ENCODE measurements around the gene TBX21.

The TBX21 gene

GRCh38 chr17:47751471-47751870 lies 18.4 kb downstream of the TBX21 start:
- no CpG with 5 or more reads among the region's 3 CpGs for WGBS (ENCODE audit: extremely low coverage, insufficient coverage, low lambda C conversion rate)
- no peak overlapping the region for H3K27ac ChIP-seq (ENCODE audit: low read depth, low read length)
- no peak overlapping the region for H3K18ac ChIP-seq (ENCODE audit: low read length)
- H4K8ac ChIP-seq (ENCODE audit: low read depth, low read length) = no peak overlapping the region
- no peak overlapping the region for H3K9ac ChIP-seq (ENCODE audit: low read length)
- no peak overlapping the region for H3K4me3 ChIP-seq (ENCODE audit: low read length)
- no peak overlapping the region for H4K5ac ChIP-seq (ENCODE audit: low read length)
- H3K79me2 ChIP-seq (ENCODE audit: control insufficient read depth, insufficient read depth, low read length) = no peaks in the 10 kb centered on the region
- no peak overlapping the region for H3K23ac ChIP-seq (ENCODE audit: low read length)
- no peak overlapping the region for H2AK5ac ChIP-seq (ENCODE audit: low read length)
- H2BK120ac ChIP-seq (ENCODE audit: low read depth, low read length) = no peak overlapping the region
- no peak for DNase-seq
- H3K4me1 ChIP-seq (ENCODE audit: control insufficient read depth, low read depth, low read length) = no peaks in the 10 kb centered on the region
- no peak overlapping the region for H2BK15ac ChIP-seq (replicated peaks; ENCODE audit: low read depth)
- no peak overlapping the region for H3K4ac ChIP-seq (ENCODE audit: low read depth, low read length)
- H3K36me3 ChIP-seq (ENCODE audit: control insufficient read depth, insufficient read depth, low read length) = no peaks in the 10 kb centered on the region
- H3K4me2 ChIP-seq (ENCODE audit: low read length) = no peak overlapping the region
- no peak overlapping the region for H3K56ac ChIP-seq (ENCODE audit: low read length)
- H2BK5ac ChIP-seq (ENCODE audit: low read length) = no peak overlapping the region
- H3K79me1 ChIP-seq (ENCODE audit: low read length) = no peaks in the 10 kb centered on the region
- H3K27me3 ChIP-seq (ENCODE audit: insufficient read depth, low read length, poor library complexity) = no peaks in the 10 kb centered on the region

- no peak for DNase-seq
- Histone ChIP-seq H2BK15ac (replicated peaks; ENCODE audit: low read depth) (no peak overlapping the region), H3K4me1 (ENCODE audit: control insufficient read depth, low read depth, low read length) (no peaks in the 10 kb centered on the region), H3K23ac (ENCODE audit: low read length) (no peak overlapping the region), H3K79me1 (ENCODE audit: low read length) (no peaks in the 10 kb centered on the region), H3K9ac (ENCODE audit: low read length) (no peak overlapping the region), H2AK5ac (ENCODE audit: low read length) (no peak overlapping the region), H3K27ac (ENCODE audit: low read depth, low read length) (no peak overlapping the region), H3K4me2 (ENCODE audit: low read length) (no peak overlapping the region), H3K27me3 (ENCODE audit: insufficient read depth, low read length, poor library complexity) (no peaks in the 10 kb centered on the region), H3K79me2 (ENCODE audit: control insufficient read depth, insufficient read depth, low read length) (no peaks in the 10 kb centered on the region), H4K5ac (ENCODE audit: low read length) (no peak overlapping the region), H3K18ac (ENCODE audit: low read length) (no peak overlapping the region), H3K4me3 (ENCODE audit: low read length) (no peak overlapping the region), H2BK5ac (ENCODE audit: low read length) (no peak overlapping the region), H3K36me3 (ENCODE audit: control insufficient read depth, insufficient read depth, low read length) (no peaks in the 10 kb centered on the region), H2BK120ac (ENCODE audit: low read depth, low read length) (no peak overlapping the region), H3K56ac (ENCODE audit: low read length) (no peak overlapping the region), H3K4ac (ENCODE audit: low read depth, low read length) (no peak overlapping the region), H4K8ac (ENCODE audit: low read depth, low read length) (no peak overlapping the region)
- no CpG with 5 or more reads among the region's 1 CpG for WGBS (ENCODE audit: extremely low coverage, insufficient coverage, low lambda C conversion rate)
These were observed 24.4 kb downstream of the TBX21 start for GRCh38 chr17:47757386-47757785.

- no peaks in the 10 kb centered on the region for H3K27me3 ChIP-seq (ENCODE audit: insufficient read depth, low read length, poor library complexity)
- no peak overlapping the region for H3K56ac ChIP-seq (ENCODE audit: low read length)
- WGBS (ENCODE audit: extremely low coverage, insufficient coverage, low lambda C conversion rate) = no CpG with 5 or more reads among the region's 5 CpGs
- no peak overlapping the region for H3K23ac ChIP-seq (ENCODE audit: low read length)
- no peak overlapping the region for H3K9ac ChIP-seq (ENCODE audit: low read length)
- H4K8ac ChIP-seq (ENCODE audit: low read depth, low read length) = no peak overlapping the region
- H4K5ac ChIP-seq (ENCODE audit: low read length) = no peak overlapping the region
- no peak overlapping the region for H2BK5ac ChIP-seq (ENCODE audit: low read length)
- no peaks in the 10 kb centered on the region for H3K79me2 ChIP-seq (ENCODE audit: control insufficient read depth, insufficient read depth, low read length)
- no peak overlapping the region for H2AK5ac ChIP-seq (ENCODE audit: low read length)
- H3K4me3 ChIP-seq (ENCODE audit: low read length) = no peak overlapping the region
- H3K4me1 ChIP-seq (ENCODE audit: control insufficient read depth, low read depth, low read length) = no peaks in the 10 kb centered on the region
- H3K27ac ChIP-seq (ENCODE audit: low read depth, low read length) = no peak overlapping the region
- no peak overlapping the region for H2BK120ac ChIP-seq (ENCODE audit: low read depth, low read length)
- H2BK15ac ChIP-seq (replicated peaks; ENCODE audit: low read depth) = no peak overlapping the region
- no peak for DNase-seq
- H3K18ac ChIP-seq (ENCODE audit: low read length) = no peak overlapping the region
- no peak overlapping the region for H3K4ac ChIP-seq (ENCODE audit: low read depth, low read length)
- no peaks in the 10 kb centered on the region for H3K79me1 ChIP-seq (ENCODE audit: low read length)
- H3K36me3 ChIP-seq (ENCODE audit: control insufficient read depth, insufficient read depth, low read length) = no peaks in the 10 kb centered on the region
- H3K4me2 ChIP-seq (ENCODE audit: low read length) = no peak overlapping the region
These were observed 27.5 kb downstream of the TBX21 start for GRCh38 chr17:47760409-47761140.

GRCh38 chr17:47762728-47763127 lies 29.7 kb downstream of the TBX21 start:
- Histone ChIP-seq H3K9ac (ENCODE audit: low read length) (no peak overlapping the region), H3K27me3 (ENCODE audit: insufficient read depth, low read length, poor library complexity) (no peaks in the 10 kb centered on the region), H3K18ac (ENCODE audit: low read length) (no peak overlapping the region), H2BK15ac (replicated peaks; ENCODE audit: low read depth) (no peak overlapping the region), H4K5ac (ENCODE audit: low read length) (no peak overlapping the region), H4K8ac (ENCODE audit: low read depth, low read length) (no peak overlapping the region), H3K4me1 (ENCODE audit: control insufficient read depth, low read depth, low read length) (no peaks in the 10 kb centered on the region), H3K36me3 (ENCODE audit: control insufficient read depth, insufficient read depth, low read length) (no peaks in the 10 kb centered on the region), H3K56ac (ENCODE audit: low read length) (no peak overlapping the region), H3K4ac (ENCODE audit: low read depth, low read length) (no peak overlapping the region), H3K79me1 (ENCODE audit: low read length) (no peaks in the 10 kb centered on the region), H3K4me2 (ENCODE audit: low read length) (no peak overlapping the region), H3K79me2 (ENCODE audit: control insufficient read depth, insufficient read depth, low read length) (no peaks in the 10 kb centered on the region), H3K23ac (ENCODE audit: low read length) (no peak overlapping the region), H3K27ac (ENCODE audit: low read depth, low read length) (no peak overlapping the region), H2BK5ac (ENCODE audit: low read length) (no peak overlapping the region), H3K4me3 (ENCODE audit: low read length) (no peak overlapping the region), H2AK5ac (ENCODE audit: low read length) (no peak overlapping the region), H2BK120ac (ENCODE audit: low read depth, low read length) (no peak overlapping the region)
- no peak for DNase-seq
- no CpG with 5 or more reads among the region's 2 CpGs for WGBS (ENCODE audit: extremely low coverage, insufficient coverage, low lambda C conversion rate)

- H3K18ac ChIP-seq (ENCODE audit: low read length) = no peak overlapping the region
- no peak overlapping the region for H3K23ac ChIP-seq (ENCODE audit: low read length)
- no peaks in the 10 kb centered on the region for H3K4me1 ChIP-seq (ENCODE audit: control insufficient read depth, low read depth, low read length)
- no peak overlapping the region for H3K56ac ChIP-seq (ENCODE audit: low read length)
- H3K4me3 ChIP-seq (ENCODE audit: low read length) = no peak overlapping the region
- H3K4ac ChIP-seq (ENCODE audit: low read depth, low read length) = no peak overlapping the region
- no peaks in the 10 kb centered on the region for H3K36me3 ChIP-seq (ENCODE audit: control insufficient read depth, insufficient read depth, low read length)
- no peak overlapping the region for H2BK15ac ChIP-seq (replicated peaks; ENCODE audit: low read depth)
- H2BK120ac ChIP-seq (ENCODE audit: low read depth, low read length) = no peak overlapping the region
- H4K5ac ChIP-seq (ENCODE audit: low read length) = no peak overlapping the region
- no peak overlapping the region for H3K4me2 ChIP-seq (ENCODE audit: low read length)
- H3K9ac ChIP-seq (ENCODE audit: low read length) = no peak overlapping the region
- H4K8ac ChIP-seq (ENCODE audit: low read depth, low read length) = no peak overlapping the region
- no peak for DNase-seq
- no peak overlapping the region for H2BK5ac ChIP-seq (ENCODE audit: low read length)
- no peak overlapping the region for H2AK5ac ChIP-seq (ENCODE audit: low read length)
- no peaks in the 10 kb centered on the region for H3K27me3 ChIP-seq (ENCODE audit: insufficient read depth, low read length, poor library complexity)
- no CpG with 5 or more reads among the region's 3 CpGs for WGBS (ENCODE audit: extremely low coverage, insufficient coverage, low lambda C conversion rate)
- H3K79me2 ChIP-seq (ENCODE audit: control insufficient read depth, insufficient read depth, low read length) = no peaks in the 10 kb centered on the region
- no peaks in the 10 kb centered on the region for H3K79me1 ChIP-seq (ENCODE audit: low read length)
- no peak overlapping the region for H3K27ac ChIP-seq (ENCODE audit: low read depth, low read length)
These were observed 31.0 kb downstream of the TBX21 start for GRCh38 chr17:47763913-47764582.

Data from mesendoderm (in vitro differentiated cells).